Fibroblast of skin of right biceps (primary cell): ENCODE results near the gene BANP.
"Not testable (repeated sequence)": the region's sequence is repeated elsewhere in the genome, so short reads cannot be mapped to it uniquely, and the experiment has no call there.

ENCODE experiments used
- DNase-seq: peaks from one replicate; pipeline ENCODE4 v3.0.0-alpha.2; 2013

The BANP gene

GRCh38 chr16:87926246-87927194 lies 24.7 kb upstream of the BANP start:
- DNase-seq = no peak

GRCh38 chr16:87927195-87927562 lies 24.1 kb upstream of the BANP start:
- no peak for DNase-seq

GRCh38 chr16:87929986-87930385 lies 21.2 kb upstream of the BANP start:
- DNase-seq = peak; percentile 36

- DNase-seq = peak; percentile 7
Observed at GRCh38 chr16:87930456-87930855, 20.8 kb upstream of the BANP start.

DNA sequence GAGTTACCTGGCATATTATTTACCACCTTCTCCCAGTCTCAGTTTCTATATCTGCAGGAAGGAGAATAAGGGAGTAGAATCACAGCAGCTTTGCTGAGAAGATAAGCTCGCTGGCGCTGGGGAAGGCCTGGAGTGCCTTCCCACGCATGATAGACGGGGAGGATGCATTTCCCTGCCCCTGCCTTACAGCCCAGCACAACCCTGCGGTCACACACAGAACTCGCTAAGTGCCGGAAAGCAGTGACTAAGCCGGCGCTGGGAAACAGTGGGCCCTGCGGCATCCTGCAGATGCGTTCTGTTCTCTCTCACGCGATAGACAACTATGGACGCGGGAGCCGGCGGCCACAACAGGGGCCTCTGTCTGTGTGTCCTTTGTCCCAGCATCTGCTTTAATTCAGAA lies 19.7 kb upstream of the BANP start:
- peak; percentile 6 for DNase-seq

GRCh38 chr16:87932475-87933139 lies 18.6 kb upstream of the BANP start:
- DNase-seq = not testable (repeated sequence)

DNA sequence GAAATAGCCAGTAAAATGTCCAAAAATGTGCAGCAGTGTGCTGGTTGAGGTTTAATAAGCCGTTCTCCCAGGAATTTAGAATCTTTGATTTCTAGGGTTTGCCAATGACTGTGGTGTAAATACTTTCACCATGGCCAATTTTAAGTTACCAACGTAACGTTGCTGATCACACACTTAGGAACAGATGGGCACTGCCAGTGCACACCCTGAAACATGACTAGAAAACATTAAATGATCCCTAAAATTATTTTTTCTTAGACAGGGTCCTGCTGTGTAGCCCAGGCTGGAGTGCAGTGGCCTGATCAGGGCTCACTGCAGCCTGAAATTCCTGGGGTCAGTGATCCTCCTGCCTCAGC lies 18.1 kb upstream of the BANP start:
- no peak for DNase-seq

GRCh38 chr16:87934752-87935425 lies 16.3 kb upstream of the BANP start:
- not testable (repeated sequence) for DNase-seq

- not testable (repeated sequence) for DNase-seq
Observed at GRCh38 chr16:87936016-87936374, 15.2 kb upstream of the BANP start.

GRCh38 chr16:87936375-87937230 lies 14.6 kb upstream of the BANP start, which contains the start of gene CA5A:
TSS of gene CA5A (minus strand) at chr16:87936529. CDS start at chr16:87936450, 79 bp downstream.
- DNase-seq = no peak

DNA sequence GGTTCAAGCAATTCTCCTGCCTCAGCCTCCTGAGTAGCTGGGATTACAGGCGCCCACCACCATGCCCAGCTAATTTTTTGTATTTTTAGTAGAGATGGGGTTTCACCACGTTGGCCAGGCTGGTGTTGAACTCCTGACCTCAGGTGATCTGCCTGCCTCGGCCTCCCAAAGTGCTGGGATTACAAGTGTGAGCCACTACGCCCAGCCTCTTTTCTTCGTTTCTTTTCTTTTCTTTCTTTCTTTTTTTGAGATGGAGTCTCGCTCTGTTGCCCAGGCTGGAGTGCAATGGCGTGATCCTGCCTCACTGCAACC lies 14.0 kb upstream of the BANP start:
- not testable (repeated sequence) for DNase-seq

DNA sequence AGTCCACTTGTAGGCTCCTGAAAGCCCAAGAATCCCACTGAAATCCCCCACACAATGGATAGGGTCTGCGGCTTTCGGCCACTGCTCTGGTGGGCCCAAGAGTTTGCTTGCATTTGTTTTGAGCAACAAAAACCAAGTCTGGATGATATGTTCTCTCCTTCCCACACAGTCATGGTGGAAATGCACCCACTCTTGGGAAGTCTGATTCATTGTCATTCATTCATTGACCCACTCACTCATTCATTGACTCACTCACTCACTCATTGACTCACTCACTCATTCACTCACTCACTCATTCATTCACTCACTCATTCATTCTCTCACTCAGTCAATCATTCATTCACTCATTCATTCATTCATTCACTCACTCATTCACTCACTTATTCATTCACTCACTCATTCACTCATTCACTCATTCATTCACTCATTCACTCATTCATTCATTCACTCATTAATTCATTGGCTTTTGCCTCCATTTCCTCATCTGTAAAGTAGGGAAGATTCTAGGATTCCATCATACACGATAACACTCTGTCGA lies 12.8 kb upstream of the BANP start:
- no peak for DNase-seq

GRCh38 chr16:87939562-87940423 lies 11.4 kb upstream of the BANP start:
- no peak for DNase-seq

DNA sequence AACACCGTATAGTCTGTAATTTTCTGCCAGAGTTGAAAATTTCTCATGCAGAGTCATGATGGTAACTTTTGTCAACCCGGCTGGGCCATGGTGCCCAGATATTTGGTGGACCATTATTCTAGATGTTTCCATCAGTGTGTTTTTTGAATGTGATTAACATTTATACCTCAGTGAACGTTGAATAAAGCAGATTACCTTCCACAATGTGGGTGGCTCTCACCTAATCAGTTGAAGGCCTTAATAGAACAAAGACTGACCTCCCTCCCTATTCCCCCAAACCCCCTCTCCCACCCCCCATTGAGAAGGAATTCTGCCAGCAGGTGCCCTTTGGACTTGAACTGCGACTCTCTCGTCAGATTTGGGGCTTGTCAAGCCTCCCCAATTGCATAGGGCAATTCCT lies 8.6 kb upstream of the BANP start:
- DNase-seq = no peak

DNA sequence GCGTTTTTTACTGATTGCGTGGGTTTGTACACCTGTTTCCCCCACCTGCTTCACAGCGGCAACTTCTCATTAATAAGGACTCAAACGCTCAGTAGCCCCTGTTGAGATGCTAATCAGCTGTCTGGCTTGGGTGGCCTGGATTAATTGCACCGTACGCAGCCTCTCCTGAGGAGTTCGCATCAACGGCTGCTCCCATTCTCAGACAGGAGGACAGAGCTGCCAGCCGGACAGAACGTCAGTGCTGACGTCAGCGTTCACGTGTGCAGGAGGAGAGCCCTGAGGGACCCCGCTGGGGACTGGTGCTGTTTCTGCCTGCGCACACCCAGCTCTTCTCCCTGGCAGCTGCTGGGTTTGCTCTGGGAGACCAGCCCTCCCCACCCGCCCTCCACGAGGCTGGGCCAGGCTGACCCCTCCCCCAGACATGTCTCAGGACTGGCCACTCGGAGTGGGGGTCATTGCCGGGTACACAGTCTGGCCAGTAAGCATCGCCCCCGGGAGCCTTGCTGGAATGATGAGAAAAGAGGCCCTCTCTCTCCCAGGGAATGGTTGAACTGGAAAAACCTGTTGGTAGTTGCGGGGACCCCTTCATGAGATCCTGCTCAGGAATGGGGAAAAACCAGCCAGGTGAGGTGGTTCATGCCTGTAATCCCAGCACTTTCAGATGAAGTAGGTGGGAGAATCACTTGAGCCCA lies 5.7 kb upstream of the BANP start:
- peak; percentile 55 for DNase-seq

DNA sequence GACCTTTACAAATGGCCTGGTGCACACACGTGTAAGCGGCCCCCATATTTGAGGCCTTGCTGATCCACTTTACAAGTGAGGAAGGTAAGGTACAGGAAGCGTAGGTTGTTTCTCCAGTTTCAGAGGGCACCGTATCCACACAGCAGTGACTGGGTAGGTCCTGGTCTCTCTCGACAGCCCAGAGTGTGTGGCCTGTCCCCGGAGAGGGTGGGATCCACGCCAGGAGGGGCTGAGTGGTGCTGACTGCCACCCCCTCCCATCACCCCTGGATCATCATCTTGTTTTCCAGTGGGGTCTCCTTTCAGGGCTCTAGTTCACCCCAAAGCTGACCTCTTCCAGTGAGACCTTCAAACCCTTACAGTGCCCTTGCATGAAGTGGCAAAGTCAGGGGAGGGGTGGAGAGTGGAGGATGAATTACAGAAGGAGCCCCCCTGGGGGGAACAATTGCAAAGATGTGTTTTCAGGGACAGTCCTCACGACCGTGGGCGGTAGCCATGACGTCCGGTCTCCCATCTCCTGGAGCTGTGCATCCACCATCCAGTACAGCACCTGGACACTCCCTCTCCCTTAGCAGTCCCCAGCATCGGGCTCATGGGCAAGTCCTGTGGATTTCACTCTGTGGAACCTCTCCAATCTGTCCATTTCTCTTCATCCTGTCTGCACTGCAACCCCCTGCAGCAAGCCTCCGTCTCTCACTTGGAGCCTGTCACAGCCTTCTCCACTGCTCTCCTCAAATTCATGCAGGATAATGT lies 4.5 kb upstream of the BANP start:
- DNase-seq = no peak

- DNase-seq = no peak
Observed at GRCh38 chr16:87947356-87948118, 3.7 kb upstream of the BANP start.

GRCh38 chr16:87948119-87948545 lies 3.1 kb upstream of the BANP start:
- no peak for DNase-seq

DNA sequence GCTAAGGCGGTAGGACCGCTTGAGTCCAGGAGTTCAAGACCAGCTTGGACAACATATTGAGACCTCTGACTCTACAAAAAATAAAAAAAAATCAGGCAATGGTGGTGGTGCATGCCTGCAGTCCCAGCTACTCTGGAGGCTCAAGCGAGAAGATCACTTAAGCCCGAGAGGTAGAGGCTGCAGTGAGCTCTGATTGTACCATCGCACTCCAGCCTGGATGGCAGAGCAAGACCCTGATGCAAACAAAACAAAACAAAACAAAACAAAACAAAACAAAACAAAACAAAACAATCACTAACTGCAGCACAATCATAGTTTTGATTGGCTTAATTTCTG lies 2.5 kb upstream of the BANP start:
- no peak for DNase-seq
